A673 (cell line): ENCODE data around the gene BCAR1.

ENCODE experiments used
- CTCF ChIP-seq: fragments of 300-800, 200-600 bp; sonication (generic); conservative IDR thresholded peaks from 2 replicates; pipeline ENCODE4 v1.5.1; 2017; ENCODE audit warnings: low read depth, mild to moderate bottlenecking, antibody characterized with exemption, low read length, moderate library complexity, mixed read lengths
- EZH2 ChIP-seq: fragments of 200-600 bp; sonication (generic); IDR thresholded peaks from 2 replicates; pipeline ENCODE4 v1.6.1; 2017; ENCODE audit warnings: borderline replicate concordance, low read depth, mild to moderate bottlenecking, mixed read lengths, antibody characterized with exemption, low read length; ENCODE audit not compliant: poor library complexity, severe bottlenecking

GRCh38 chr16:75281826-75282225, 30.4 kb upstream of the BCAR1 start:
- TF ChIP-seq CTCF, result no peak
- TF ChIP-seq EZH2, result no peak
